PC-9 (cell line): ENCODE results near the gene HMG20A.

Source experiments
- EZH2 ChIP-seq: fragments of 200-600 bp; sonication (generic); IDR thresholded peaks from 2 replicates; pipeline ENCODE4 v1.8.0; 2017; ENCODE audit warnings: antibody characterized with exemption, low read depth
- TF ChIP-seq, protein P1 (sequence below): fragments of 200-600 bp; sonication (generic); conservative IDR thresholded peaks from 2 replicates; pipeline ENCODE4 v1.6.1; 2017; ENCODE audit warnings: mixed run types, antibody characterized with exemption, mild to moderate bottlenecking, moderate library complexity

DNA sequence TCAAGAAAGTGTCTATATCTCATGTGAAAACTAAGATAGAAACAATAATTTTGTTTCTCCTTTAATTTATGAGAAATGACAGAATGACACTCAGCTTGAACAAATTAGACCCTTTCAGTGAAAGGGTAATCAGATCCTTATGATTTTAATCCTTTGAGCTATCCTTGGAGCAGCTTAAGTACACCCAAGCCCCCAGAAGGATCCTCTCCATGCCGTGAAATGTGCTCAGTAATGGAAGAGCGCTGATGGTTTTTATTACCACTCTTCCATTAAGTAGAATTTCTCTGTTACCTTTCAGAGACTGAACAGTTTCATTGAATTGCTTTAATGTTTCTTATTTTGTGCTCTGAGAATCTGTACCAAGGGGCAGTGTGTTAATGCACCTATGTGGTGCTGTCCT, 54.3 kb downstream of the HMG20A start:
- TF ChIP-seq, protein P1, sequence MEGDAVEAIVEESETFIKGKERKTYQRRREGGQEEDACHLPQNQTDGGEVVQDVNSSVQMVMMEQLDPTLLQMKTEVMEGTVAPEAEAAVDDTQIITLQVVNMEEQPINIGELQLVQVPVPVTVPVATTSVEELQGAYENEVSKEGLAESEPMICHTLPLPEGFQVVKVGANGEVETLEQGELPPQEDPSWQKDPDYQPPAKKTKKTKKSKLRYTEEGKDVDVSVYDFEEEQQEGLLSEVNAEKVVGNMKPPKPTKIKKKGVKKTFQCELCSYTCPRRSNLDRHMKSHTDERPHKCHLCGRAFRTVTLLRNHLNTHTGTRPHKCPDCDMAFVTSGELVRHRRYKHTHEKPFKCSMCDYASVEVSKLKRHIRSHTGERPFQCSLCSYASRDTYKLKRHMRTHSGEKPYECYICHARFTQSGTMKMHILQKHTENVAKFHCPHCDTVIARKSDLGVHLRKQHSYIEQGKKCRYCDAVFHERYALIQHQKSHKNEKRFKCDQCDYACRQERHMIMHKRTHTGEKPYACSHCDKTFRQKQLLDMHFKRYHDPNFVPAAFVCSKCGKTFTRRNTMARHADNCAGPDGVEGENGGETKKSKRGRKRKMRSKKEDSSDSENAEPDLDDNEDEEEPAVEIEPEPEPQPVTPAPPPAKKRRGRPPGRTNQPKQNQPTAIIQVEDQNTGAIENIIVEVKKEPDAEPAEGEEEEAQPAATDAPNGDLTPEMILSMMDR = no peak
- TF ChIP-seq EZH2 = no peak
